DMS 273 (cell line): ENCODE results near the gene IFNLR1.

ENCODE experiments used
- DNase-seq: peaks from one replicate; lab custom pipeline; 2025; ENCODE audit not compliant: unreplicated experiment; lab: John Stamatoyannopoulos, UW

The IFNLR1 gene

GRCh38 chr1:24180676-24181075 is 6.4 kb downstream of the IFNLR1 start:
- DNase-seq: no peak

GRCh38 chr1:24179251-24179840 is 7.7 kb downstream of the IFNLR1 start:
- DNase-seq: no peak

DNA sequence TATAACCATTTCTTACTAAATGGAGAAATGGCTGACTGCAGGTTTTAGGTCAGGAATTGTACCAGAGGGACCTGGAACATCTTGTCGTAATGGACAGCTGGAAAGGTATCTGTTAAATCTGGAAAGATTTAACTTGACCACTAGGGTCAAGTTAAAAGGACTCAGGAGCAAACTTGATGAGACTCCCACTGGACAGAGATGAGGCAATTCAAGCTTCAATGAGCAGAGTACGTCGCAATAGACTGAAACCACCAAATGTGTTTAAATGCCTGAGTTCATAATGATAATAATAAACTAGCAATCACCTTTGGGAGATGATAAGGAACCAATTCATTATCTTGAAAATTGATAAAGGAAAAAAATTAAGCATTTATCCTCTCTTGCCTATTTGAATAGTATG is 8.7 kb downstream of the IFNLR1 start:
- DNase-seq: no peak

DNA sequence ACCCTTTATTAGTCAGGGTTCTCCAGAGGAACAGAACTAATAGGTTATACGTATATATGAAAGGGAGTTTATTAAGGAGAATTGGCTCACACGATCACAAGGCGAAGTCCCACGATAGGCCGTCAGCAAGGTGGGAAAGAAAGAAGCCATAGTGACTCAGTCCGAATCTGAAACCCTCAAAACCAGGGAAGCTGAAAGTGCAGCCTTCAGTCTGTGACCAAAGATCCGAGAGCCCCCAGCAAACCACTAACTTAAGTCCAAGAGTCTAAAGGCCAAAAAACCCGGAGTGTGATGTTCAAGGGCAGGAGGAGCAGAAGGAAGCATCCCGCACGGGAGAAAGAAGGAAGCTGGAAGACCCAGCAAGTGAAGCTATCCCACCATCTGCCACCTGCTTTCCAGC is 9.9 kb downstream of the IFNLR1 start:
- DNase-seq: peak; percentile 53

- no peak for DNase-seq
Observed at GRCh38 chr1:24175033-24175755, 11.9 kb downstream of the IFNLR1 start.

- DNase-seq: no peak
Observed at GRCh38 chr1:24173638-24174575, 13.2 kb downstream of the IFNLR1 start.

- no peak for DNase-seq
Observed at GRCh38 chr1:24172598-24172997, 14.5 kb downstream of the IFNLR1 start.

- no peak for DNase-seq
Observed at GRCh38 chr1:24169286-24169685, 17.8 kb downstream of the IFNLR1 start.

DNA sequence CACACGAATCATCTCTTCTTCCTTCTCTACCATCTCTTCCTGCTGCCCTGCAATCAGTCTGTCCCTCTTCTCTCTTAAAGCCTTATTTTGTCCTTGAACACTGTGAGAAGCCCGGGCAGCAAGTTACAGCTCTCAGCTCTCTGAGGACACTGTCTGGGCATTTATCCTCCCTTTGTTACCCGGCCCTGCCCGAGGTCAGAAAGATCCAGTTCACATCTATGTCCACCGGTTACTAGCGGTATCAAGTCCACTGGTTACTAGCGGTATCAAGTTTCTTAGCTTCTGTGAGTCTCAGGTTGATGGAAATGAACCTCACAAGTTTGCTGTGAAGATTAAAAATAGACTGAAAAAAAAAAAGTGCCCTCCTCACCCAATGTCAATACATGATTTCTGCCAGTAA is 18.8 kb downstream of the IFNLR1 start:
- DNase-seq: no peak

- no peak for DNase-seq
Observed at GRCh38 chr1:24167008-24167407, 20.1 kb downstream of the IFNLR1 start.

DNA sequence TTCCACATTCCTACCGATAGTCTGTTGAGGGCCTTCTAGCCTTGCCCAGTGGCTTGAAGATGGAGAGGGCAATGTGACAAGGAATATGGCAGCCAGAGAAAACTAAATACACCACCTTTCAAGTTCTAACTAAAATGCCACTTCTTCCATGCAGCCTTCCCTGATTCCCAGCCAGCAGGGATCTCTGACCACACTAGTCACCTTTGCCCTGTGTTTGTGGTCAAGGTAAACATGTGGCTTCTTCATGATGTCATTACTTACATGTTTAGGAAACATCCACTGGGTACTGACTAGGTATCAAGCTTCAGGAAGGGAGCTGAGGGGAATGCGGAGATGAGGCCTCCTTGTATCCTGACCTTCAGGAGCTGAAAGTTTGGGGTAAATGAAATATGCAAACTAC is 21.6 kb downstream of the IFNLR1 start:
- no peak for DNase-seq

GRCh38 chr1:24164004-24164403 is 23.1 kb downstream of the IFNLR1 start:
- DNase-seq: no peak

DNA sequence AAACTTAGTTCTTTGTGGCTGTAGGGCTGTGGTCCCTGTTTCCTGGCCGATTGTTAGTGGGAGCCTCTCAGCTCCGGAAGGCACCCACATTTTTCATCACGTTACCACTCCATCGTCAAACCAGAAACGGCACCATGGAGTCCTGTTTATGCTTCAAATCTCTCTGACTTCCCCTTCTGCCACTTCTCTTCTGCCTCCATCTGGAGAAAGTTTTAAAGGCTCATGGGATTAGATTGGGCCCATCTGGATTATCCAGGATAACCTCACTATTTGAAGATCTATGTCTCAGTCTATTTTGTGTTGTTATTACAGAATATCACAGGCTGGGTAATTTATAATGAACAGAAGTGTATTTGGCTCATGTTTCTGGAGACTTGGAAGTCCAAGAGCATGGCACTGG is 24.9 kb downstream of the IFNLR1 start:
- DNase-seq: peak; percentile 84

GRCh38 chr1:24161270-24161669 is 25.8 kb downstream of the IFNLR1 start:
- no peak for DNase-seq

DNA sequence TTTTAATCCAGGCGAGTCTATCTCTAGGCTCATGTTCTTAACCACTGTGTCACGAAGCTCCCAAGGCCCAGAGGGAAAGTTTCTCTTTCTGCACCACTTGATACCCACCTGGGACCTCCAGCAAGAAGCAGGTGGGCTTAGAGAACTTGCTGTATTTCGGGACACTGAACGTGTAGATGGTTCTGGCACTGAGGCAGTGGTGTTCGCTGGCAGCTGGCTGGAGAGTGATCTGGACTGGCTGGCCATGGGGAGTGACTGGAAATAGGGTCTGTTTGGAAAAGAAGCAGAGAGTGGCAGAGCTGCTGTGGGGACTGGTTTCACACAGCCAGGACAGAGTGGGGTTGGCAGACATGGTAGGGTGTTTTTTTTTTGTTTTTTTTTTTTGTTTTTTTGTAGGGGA is 27.7 kb downstream of the IFNLR1 start:
- DNase-seq: no peak

GRCh38 chr1:24157918-24158481 is 29.1 kb downstream of the IFNLR1 start:
- peak; percentile 77 for DNase-seq

DNA sequence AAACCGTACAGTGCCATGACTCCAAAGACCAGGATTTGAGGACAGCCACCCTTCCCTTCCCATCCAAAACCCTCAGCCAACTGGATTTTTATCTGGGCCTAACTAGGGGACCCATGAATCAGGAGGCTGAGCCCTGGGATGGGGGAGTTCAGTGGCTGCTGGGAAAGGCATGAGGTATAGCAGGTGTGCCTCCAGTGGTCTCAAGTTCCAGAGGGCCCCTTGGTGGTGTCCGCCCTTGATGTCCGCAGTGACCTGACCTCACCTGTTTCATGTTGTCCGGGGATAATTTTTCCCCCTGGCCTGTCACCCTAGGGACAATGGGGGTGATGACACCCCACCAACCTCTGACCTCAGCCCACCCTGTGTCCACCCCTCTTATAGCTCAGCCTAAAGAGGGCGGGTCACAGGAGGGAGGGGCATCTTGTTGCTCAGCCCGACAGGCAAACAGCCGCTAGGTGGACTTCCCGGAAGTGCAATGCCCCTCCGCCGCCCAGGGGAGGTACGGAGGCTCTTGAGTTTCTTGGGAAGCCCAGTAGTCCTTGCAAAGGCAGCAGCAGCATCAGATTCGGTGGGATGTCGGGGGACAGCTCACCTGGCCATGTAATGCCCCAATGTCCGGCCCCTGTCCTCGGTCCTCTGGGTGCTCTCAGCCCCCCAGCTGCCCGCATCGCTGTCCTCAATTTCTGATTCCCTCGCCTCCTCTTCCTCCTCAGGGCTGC is 30.4 kb downstream of the IFNLR1 start:
- DNase-seq: no peak

DNA sequence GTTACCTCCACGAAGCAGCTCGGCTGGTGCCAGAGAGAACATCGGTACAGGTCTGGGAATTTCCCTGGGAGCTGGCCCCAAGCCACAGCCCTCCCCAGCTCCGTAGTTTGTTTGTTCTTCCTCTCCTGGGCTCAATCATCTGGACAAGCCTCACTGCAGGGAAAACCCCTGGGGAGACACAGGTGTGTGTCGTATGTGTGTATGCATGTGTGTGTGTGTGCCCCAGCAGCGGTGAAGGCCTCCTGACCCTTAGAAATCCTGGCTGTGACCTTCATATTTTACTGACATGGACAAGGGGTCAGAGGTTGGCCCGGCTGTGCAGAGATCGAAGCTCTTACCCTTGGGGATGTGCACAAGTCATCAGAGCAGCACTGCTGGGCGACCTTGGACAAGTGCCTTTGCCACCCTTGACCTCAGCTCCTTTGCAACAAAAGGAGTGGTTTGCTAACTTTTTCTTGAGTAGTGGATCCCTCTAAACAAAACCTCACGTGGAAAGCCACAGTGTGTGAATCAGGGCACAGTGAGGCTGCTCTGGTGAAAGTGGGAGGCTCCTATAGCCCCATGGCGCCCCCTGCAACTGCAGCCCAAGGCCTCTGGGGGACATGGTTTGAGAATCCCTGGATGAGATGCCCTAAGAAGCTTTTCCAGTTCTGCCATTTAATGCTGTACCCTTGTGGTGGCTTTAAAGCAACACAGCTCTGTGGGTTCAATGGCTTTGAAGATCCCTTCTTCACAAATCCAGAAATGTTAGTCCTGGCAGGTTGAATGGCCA is 31.9 kb downstream of the IFNLR1 start:
- DNase-seq: peak; percentile 52

DNA sequence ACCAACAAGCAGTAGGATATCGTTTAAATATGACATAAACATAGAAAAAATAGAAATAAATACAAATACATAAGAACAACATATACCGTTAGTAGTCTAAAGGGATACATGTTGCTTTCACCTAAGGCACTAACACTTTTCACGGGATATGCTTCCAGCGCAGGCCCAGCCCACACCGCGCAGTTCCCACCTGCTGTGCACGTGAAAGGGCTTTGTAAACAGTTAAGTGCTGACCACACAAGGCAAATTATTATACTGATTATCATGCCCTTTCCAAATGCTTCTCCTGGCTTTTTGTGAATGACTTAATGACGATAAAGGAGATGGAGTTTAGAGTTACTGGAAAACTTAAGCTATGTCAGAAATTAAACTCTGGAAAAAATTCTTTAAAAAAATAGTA is 32.9 kb downstream of the IFNLR1 start:
- DNase-seq: no peak
